GM18868 (cell line): Measurements from ENCODE around the gene CENPF.
A peak's percentile ranks its signal among the peaks of the same experiment; 100 is the strongest.
"Not testable (repeated sequence)": the region's sequence is repeated elsewhere in the genome, so short reads cannot be mapped to it uniquely, and the experiment has no call there.

Experiments
- ATAC-seq: cut with Tn5 transposase; IDR thresholded peaks from one replicate; pipeline ENCODE4 v1.9.1; 2021; ENCODE audit warnings: mild to moderate bottlenecking, moderate library complexity; ENCODE audit not compliant: unreplicated experiment

Gene CENPF

DNA sequence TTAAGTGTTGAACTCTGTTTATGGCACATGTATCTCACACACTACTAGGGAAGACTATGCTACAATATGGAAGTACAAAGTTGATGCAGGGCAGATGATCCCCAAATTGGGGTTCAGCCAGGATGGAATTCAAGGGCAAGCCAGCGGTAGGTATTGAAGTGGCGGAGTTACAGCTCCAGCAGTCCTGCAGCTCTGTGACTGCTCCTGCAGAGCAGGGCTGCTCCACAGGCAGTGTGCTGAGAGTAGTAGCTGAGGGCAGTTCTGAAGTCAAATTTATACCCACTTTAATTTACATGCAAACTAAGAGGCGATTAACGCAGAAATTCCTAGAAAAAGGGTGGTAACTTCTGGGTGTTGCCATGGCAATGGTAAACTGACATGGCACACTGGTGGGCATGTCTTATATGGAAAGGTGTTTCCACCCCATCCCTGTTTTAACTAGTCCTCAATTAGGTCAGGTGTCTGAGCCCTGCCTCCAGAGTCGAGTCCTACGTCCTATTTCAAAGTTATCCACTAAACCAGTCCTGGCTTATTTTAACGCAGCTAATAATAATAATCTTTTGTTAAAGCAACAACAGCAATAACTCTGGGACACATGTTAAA lies 20.6 kb upstream of the CENPF start:
- ATAC-seq: no peak

- ATAC-seq: no peak
Observed at GRCh38 chr1:214583113-214583512, 19.9 kb upstream of the CENPF start.

GRCh38 chr1:214583824-214584554 lies 19.0 kb upstream of the CENPF start:
- no peak for ATAC-seq

GRCh38 chr1:214584805-214585766 lies 17.9 kb upstream of the CENPF start:
- peak; percentile 87 for ATAC-seq

- ATAC-seq: no peak
Observed at GRCh38 chr1:214586621-214587020, 16.4 kb upstream of the CENPF start.

DNA sequence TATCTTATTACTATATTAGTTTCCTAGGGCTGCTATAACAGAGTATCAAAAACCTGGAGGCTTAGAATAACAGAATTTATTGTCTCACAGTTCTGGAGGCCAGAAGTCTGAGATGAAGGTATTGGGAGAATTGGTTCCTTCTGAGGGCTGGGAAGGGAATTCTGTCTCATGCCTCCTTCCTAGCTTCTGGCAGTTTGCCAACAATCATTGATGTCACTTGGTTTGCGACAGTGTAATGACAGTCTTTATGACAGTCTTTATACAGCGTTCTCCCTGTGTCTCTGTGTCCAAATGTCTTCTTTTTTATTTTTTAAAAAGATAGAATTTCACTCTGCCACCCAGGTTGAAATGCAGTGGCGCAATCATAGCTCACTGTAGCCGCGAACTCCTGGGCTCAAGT lies 15.8 kb upstream of the CENPF start:
- ATAC-seq: no peak

DNA sequence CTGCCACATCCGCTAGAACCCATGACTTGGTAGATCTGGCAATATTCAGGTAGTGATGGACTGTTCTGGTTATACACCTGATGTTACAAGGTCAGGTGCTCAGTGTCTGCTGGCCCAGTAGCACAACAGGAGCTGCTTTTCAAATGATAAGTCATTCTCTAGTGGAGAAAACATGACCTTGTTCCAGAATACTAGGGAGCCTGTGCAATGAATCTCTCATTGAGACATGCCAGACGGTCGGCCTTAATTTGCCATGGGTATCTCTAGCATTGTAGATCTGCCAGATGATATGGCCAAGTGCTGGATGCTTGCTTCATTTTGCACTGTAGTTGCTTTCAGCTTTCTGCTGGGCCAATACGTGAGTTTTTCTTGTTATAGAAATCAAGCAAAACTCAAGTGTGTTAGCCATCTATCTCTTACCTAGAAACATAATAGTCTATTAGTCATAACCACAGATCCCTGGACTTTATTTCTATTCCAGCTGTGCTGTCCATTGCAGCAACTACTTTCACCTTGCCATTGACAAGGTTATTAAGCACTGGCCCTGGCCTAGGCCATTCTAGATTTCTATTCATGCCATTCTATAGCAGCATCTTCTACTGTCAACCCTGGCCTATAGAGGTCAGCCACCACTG lies 13.9 kb upstream of the CENPF start:
- ATAC-seq: no peak

- ATAC-seq: no peak
Observed at GRCh38 chr1:214590696-214591095, 12.3 kb upstream of the CENPF start.

DNA sequence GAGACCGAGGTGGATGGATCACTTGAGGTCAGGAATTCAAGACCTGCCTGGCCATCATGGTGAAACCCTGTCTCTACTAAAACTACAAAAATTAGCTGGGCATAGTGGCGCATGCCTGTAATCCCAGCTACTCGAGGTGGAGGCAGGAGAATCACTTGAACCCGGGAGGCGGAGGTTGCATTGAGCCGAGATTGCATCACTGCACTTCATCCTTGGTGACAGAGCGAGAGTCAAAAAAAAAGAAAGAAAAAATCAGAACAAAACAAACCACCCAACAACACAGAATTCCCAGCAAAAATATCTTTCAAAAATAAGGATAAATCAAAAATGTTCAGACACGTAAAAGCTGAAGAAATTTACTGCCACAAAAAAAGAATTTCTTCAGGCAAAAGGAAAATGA lies 11.1 kb upstream of the CENPF start:
- not testable (repeated sequence) for ATAC-seq

DNA sequence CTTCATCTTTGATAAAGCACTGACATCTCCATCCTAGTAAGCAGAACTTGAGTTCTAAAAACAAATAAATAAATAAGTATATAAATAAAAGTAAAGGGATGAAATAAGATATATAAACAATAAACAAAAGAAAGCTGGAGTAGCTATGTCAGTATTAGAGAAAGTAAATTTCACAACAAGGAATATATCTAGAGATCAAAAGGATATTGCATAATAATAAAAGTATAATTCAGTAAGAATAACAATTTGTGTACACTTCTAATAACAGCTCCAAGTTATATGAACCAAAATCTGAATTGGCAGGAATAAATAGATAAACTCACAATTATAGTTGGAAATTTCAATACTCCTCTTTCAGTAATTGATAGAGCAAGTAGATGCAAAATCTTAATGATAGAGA lies 9.8 kb upstream of the CENPF start:
- no peak for ATAC-seq

DNA sequence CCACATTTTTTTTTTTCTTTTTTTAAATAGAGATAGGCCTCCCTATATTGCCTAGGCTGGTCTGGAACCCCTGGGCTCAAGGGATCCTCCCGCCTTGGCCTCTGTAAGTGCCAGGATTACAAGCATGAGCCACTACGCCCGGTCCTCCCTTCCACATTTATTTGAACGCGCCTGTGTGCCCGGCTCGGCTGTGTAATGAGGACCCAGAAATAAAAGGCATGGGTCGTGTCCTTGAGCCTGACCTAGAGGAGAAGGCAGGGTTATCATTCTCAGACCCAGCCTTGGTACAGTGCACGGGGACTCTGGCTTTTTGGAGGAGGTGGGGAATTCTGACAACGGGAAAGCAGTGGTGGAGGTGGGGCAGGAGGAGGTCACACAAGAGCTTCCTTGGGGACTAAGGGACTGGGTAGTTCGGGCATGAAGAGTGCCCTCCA lies 841 bp downstream of the CENPF start:
- ATAC-seq: no peak

DNA sequence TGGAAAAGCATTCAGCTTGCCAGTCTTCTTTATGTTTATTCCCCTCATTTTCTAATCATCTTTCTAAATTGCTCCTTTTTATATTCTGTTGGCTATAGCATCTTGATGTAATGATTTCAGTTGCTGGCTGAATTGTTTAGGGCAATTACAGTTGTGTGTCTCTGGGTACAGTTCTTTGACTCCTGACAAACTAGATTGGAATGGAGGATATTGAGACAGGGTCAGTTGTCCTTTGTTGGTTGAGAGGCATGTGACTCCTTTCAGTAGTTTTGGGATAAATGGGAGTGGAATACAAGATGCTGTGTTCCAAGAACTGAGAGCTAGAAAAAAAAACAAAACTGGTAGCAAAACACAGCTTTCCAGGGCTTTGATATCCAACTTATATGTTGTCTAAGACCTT lies 1.5 kb downstream of the CENPF start:
- ATAC-seq: no peak

GRCh38 chr1:214605484-214605883 lies 2.5 kb downstream of the CENPF start:
- not testable (repeated sequence) for ATAC-seq

DNA sequence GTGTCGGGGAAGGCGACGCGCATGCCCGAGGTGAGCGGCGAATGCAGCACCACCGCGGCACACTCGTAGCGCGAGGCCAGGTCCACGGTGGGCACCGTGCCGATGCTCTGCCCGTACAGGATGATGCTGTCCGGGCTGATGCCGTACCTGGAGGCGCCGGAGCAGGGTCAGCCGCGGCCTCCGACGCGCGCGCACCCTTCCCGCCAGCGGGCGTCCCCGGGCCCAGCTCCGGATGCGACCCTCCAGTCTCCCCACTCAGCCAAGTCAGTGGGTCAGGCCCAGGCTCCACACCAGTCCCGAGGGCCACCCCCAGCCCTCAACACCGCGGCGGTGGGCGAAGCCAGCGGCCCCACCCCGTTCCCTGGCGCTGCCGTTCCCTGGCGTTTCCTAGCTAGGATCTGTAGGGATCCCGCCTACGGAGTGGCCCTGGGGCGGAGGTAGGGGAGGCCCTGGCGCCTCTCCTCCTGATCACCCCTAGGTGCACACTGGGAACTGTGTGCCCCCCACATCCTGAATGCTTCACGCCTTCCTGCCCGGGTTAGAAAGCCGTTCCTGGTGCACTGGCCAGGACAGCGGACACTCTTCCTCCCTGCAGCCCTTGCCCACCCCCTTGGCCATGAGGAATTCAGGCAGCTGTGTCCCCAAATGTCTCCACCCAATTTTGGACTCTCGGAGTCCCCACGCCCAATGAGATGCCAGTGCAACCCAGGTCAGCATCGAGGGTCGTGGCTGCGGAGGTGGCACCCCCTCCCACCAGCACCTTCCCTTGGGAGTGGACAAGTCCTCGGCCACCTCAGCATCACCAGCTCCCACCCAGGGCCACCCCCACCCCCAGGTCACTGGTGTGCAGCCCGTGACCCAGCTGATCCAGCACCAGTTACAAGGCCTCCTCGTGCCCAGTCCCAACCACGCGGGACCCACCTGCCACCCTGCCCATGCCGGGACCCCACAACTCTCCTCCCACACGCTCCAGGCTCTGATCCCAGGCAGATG lies 3.2 kb downstream of the CENPF start:
- ATAC-seq: not testable (repeated sequence)

DNA sequence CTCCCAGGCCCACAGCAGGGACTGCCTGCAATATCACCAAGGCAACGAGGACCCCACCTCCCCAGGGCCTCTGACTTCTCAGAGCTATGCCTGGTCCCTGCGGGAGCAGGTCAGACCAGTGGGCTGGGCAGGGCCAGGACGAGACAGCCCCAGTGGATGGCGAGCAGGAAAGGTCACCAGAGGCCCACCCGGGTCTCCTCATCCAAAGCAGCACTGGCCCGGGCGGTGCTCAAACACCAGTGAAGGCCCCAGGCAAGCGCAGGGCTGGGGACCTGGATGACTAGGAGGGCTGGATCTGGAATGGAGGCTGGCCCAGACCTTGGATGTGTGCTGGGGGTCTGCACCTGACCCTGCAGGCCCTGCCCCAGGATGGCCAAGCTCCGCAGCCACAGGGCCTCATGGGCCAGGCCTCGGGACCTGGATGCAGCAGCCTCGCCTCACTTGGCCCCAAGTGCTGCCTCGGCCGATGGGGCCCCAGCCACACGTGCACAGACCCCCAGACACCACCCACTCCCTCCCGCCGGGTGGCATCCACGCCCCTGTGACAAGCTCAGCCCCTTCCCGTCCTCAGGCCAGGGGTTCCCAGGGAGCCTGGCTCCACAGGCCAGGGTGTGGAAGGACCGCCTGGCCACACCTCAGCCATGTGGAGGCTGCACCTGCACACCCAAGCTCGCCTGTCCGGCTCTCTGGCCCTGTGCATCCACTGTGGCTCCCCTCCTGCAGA lies 4.7 kb downstream of the CENPF start:
- ATAC-seq: not testable (repeated sequence)

DNA sequence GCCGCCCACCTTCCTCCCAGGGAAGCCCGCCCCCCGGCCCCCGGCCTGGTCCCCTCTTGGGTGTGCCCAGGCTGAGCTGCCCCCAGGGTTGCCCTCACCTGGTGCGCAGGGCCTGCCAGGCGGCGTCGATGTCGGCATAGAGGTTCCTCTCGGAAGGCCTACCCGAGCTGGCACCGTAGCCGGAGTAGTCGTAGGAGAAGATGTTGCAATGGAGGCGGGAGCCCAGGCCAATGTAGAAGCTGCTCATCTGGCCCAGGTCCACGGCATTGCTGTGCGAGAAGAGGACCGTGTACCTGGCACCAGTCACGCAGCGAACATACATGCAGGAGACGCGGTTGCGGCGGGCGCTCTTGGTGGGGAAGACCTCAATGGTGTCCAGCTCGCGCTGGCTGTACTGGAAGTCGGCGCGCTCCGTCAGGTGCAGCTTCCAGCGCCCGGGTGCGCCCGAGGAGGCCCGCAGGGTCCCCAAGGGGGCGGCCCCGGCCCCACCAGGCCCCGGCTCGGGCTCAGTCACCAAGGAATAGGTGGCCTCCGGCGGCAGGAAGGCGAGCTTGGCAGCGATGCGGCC lies 5.3 kb downstream of the CENPF start:
- ATAC-seq: not testable (repeated sequence)

GRCh38 chr1:214608817-214609216 lies 5.8 kb downstream of the CENPF start:
- ATAC-seq: not testable (repeated sequence)

GRCh38 chr1:214609692-214610091 lies 6.7 kb downstream of the CENPF start:
- no peak for ATAC-seq

- ATAC-seq: not testable (repeated sequence)
Observed at GRCh38 chr1:214610136-214610535, 7.1 kb downstream of the CENPF start.
